Upper lobe of right lung (tissue), 1 donor: Measurements from ENCODE around the gene RGS6. TPM values are rescaled to one million over a fixed set of nuclear protein-coding genes. Genes with fewer than 3 reads are reported as not detected.

Source experiments
- ATAC-seq: fragments of 200-7000 bp; cut with Tn5 transposase; one replicate; pipeline ENCODE4 v1.9.1; 2020; ENCODE audit warnings: mild to moderate bottlenecking, moderate library complexity
- DNase-seq: peaks from one replicate; pipeline ENCODE4 v3.0.0-alpha.2; 2020
- H3K27ac ChIP-seq: fragments of 200-600 bp; one replicate; pipeline ENCODE4 v1.8.0; 2022
- H3K27me3 ChIP-seq: fragments of 200-600 bp; one replicate; pipeline ENCODE4 v1.8.0; 2022; ENCODE audit warnings: mild to moderate bottlenecking
- H3K36me3 ChIP-seq: fragments of 200-600 bp; one replicate; pipeline ENCODE4 v1.8.0; 2022
- H3K4me1 ChIP-seq: fragments of 200-600 bp; one replicate; pipeline ENCODE4 v1.8.0; 2022
- H3K4me3 ChIP-seq: fragments of 200-600 bp; one replicate; pipeline ENCODE4 v1.8.0; 2022; ENCODE audit warnings: mild to moderate bottlenecking
- H3K9me3 ChIP-seq: fragments of 200-600 bp; one replicate; pipeline ENCODE4 v1.8.0; 2022
- intact Hi-C: fragments of 100-400 bp; cut with DNase I; formaldehyde crosslinking; loops from one replicate; pipeline ENCODE4 v1.11.0; 2022
- total RNA-seq: library from RNA; stranded (reverse); fragmentation: NEBNext Ultra II Directional; extraction: Animal tissue kit (Norgen Biotek cat#: 25700); gene quantifications from one replicate; pipeline ENCODE4 v1.2.1, GENCODE V29; 2021
- TF ChIP-seq, protein P1 (sequence below): fragments of 200-600 bp; IDR thresholded peaks from one replicate; pipeline ENCODE4 v1.8.0; 2022; ENCODE audit warnings: antibody characterized with exemption
- donor health status: DM: no; HTN: yes; CAD: no; lungs with severe emphysema.

RGS6 gene
- total RNA-seq, 1 donor from 2014 or later = 2.6 TPM

DNA sequence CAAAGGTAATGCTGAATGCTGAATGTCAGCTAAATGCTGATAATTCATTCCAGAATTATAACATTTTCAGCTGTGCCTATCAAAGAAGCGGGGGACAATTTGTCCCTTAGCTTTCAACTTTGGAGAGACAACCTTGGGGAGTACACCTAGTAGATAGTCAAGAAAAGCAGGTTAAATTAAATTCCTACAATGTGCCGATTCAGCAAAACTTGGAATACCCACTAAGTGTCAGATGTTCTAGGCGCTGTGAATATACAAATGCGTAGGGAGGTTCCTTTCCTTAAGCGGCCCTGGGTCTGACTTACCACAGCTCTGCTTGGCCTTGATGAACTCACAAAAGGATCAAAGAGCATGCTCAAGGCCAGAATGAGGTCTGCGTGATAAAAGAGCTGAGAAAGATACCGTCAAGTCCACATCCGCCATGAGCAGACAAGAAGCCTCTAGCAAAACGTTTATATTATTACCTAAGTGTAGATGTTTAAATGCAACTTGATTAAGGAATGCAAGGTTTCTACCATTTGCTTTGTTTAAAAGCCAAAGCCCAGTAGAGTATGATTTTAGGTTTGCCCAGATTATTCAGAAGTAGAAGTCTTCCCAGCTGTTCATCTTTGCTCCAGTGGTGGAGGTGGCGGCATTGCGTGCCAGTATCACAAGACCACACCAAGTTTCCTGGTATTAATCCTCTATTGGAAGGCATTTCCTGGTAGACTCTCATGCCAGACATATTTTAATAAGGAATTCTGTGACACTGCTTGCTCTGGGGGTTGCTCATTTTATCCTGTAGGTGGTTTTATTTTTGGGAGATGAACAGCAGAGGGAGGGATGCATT lies 593.1 kb downstream of the RGS6 start:
- TF ChIP-seq, protein P1, sequence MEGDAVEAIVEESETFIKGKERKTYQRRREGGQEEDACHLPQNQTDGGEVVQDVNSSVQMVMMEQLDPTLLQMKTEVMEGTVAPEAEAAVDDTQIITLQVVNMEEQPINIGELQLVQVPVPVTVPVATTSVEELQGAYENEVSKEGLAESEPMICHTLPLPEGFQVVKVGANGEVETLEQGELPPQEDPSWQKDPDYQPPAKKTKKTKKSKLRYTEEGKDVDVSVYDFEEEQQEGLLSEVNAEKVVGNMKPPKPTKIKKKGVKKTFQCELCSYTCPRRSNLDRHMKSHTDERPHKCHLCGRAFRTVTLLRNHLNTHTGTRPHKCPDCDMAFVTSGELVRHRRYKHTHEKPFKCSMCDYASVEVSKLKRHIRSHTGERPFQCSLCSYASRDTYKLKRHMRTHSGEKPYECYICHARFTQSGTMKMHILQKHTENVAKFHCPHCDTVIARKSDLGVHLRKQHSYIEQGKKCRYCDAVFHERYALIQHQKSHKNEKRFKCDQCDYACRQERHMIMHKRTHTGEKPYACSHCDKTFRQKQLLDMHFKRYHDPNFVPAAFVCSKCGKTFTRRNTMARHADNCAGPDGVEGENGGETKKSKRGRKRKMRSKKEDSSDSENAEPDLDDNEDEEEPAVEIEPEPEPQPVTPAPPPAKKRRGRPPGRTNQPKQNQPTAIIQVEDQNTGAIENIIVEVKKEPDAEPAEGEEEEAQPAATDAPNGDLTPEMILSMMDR = no peak
- no peak for DNase-seq
- intact Hi-C loops = no loop called here
- H3K4me1 ChIP-seq = peaks cover 26% of the 10 kb centered on the region
- ATAC-seq = no peak
- H3K36me3 ChIP-seq = no peaks in the 10 kb centered on the region
- H3K4me3 ChIP-seq = no peak overlapping the region
- no peaks in the 10 kb centered on the region for H3K27me3 ChIP-seq
- H3K27ac ChIP-seq = no peak overlapping the region
- H3K9me3 ChIP-seq = no peaks in the 10 kb centered on the region

DNA sequence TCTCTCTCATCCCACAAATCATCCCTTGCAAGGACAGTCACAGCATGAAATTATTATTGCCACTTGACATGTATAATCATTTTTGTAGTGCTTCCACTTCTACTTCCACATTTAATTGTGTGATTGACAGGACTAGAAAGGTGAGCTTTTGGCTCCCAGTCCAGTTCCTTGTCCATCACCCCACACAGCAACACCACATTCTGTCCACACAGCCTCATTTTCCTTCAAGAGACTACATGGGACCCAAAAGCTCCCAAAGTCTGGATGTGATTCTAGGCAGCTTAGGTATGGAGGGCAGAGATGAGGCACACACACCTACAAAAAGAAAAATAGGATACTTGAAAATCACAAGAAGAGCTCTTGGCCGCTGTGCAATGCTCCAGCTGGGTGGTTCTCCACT lies 595.4 kb downstream of the RGS6 start:
- TF ChIP-seq, protein P1 = no peak
- ATAC-seq (no peak), DNase-seq (no peak)
- no peak overlapping the region for H3K4me3 ChIP-seq
- H3K9me3 ChIP-seq = no peaks in the 10 kb centered on the region
- intact Hi-C loops = no loop called here
- H3K27me3 ChIP-seq = no peaks in the 10 kb centered on the region
- H3K4me1 ChIP-seq = peaks cover 26% of the 10 kb centered on the region
- H3K27ac ChIP-seq = no peak overlapping the region
- no peaks in the 10 kb centered on the region for H3K36me3 ChIP-seq

DNA sequence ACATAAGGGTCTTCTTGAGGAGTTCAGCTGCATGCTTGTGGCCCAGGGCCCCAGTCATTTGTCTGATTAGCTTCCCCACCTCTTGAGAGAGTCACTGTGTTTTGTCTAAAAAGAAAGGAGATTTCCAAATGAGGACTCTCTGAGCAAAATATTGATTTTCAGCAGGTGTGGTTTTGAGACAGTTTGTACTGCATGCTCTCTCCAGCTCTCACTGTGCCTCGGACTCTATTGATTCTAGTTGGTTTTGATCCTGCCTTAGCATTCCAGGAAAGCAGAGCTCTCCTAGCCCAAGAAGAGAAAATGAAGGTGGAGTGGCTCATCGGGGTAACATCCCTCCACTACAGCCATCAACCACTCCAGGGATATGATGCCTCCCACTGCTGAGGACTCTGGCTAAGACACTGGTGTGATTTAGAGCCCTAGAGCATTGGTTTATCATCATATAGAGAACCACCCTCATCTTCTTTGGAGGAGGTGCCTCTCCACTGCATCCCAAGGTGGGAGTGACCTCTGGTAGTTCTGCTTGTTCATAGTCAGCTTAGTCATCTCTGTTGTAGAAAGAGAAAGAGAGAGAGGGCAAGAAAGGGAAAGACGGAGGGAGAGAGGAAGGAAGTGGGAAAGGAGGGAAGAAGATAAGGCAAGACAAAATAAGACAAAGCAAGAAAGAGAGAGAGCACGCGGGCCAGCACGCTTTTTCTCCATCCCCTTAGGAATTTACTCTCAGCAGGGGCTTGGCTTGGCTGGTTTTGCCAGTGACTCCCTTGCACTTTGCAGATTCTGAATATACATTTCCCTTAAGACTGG lies 596.0 kb downstream of the RGS6 start:
- no peaks in the 10 kb centered on the region for H3K9me3 ChIP-seq
- no peaks in the 10 kb centered on the region for H3K27me3 ChIP-seq
- ATAC-seq (peak; percentile 39), DNase-seq (no peak)
- TF ChIP-seq, protein P1 = no peak
- no peak overlapping the region for H3K27ac ChIP-seq
- intact Hi-C loops = no loop called here
- H3K4me3 ChIP-seq = no peak overlapping the region
- H3K4me1 ChIP-seq = peaks cover 23% of the 10 kb centered on the region
- H3K36me3 ChIP-seq = no peaks in the 10 kb centered on the region

DNA sequence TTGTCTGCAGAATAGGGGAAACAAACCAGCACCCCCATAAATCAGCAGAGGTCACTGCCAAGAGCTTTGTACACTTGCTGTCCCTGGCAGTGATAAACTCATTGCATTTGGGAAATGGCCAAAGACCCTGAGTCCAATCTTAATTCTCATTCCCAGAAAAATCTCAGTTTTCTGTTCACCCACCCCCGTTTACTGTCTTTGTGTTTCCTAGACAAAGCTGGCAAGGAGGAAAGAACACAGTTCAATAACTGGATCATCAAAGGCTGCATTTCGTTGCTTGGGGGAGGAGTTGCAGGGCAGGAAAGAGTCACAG lies 596.6 kb downstream of the RGS6 start:
- ATAC-seq (no peak), DNase-seq (no peak)
- Histone ChIP-seq H3K4me1 (peaks cover 22% of the 10 kb centered on the region), H3K9me3 (no peaks in the 10 kb centered on the region), H3K27ac (no peak overlapping the region), H3K36me3 (no peaks in the 10 kb centered on the region), H3K4me3 (no peak overlapping the region), H3K27me3 (no peaks in the 10 kb centered on the region)
- intact Hi-C loops = no loop called here
- TF ChIP-seq, protein P1 = no peak

DNA sequence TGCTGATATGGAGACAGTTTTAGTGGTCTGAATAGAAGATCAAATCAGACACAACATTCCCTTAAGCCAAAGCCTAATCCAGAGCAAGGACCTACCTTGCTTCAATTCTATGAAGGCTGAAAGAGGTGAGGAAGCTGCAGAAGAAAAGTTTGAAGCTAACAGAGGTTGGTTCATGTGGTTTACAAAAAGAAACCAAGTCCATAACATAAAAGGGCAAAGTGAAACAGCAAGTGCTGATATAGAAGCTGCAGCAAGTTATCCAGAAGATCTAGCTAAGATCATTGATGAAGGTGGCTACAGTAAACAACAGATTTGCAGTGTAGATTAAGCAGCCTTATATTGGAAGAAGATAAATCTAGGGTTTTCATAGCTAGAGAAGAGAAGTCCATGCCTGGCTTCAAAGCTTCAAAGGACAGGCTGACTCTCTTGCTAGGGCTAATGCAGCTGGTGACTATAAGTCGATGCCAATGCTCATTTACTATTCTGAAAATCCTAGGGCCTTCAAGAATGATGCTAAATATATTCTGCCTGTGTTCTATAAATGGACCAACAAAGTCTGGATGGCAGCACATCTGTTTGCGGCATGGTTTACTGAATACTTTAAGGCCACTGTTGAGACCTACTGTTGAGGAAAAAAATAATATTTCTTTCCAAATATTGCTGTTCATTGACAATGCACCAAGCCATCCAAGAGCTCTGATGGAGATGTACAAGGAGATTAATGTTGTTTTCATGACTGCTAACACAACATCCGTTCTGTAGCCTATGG lies 600.6 kb downstream of the RGS6 start:
- H3K27me3 ChIP-seq = no peaks in the 10 kb centered on the region
- no peak overlapping the region for H3K27ac ChIP-seq
- no peaks in the 10 kb centered on the region for H3K36me3 ChIP-seq
- intact Hi-C loops = no loop called here
- H3K4me1 ChIP-seq = peaks cover 3% of the 10 kb centered on the region
- TF ChIP-seq, protein P1 = no peak
- DNase-seq = no peak
- H3K4me3 ChIP-seq = no peak overlapping the region
- ATAC-seq = no peak
- H3K9me3 ChIP-seq = no peaks in the 10 kb centered on the region
